ENCODE results near the gene KLHL35.

GRCh38 chr11:75375626-75376025 lies 57.4 kb downstream of the KLHL35 start:
- TF ChIP-seq, protein P1, sequence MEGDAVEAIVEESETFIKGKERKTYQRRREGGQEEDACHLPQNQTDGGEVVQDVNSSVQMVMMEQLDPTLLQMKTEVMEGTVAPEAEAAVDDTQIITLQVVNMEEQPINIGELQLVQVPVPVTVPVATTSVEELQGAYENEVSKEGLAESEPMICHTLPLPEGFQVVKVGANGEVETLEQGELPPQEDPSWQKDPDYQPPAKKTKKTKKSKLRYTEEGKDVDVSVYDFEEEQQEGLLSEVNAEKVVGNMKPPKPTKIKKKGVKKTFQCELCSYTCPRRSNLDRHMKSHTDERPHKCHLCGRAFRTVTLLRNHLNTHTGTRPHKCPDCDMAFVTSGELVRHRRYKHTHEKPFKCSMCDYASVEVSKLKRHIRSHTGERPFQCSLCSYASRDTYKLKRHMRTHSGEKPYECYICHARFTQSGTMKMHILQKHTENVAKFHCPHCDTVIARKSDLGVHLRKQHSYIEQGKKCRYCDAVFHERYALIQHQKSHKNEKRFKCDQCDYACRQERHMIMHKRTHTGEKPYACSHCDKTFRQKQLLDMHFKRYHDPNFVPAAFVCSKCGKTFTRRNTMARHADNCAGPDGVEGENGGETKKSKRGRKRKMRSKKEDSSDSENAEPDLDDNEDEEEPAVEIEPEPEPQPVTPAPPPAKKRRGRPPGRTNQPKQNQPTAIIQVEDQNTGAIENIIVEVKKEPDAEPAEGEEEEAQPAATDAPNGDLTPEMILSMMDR (IDR thresholded peaks at IDR 0.05; ENCODE audit: insufficient read depth, low read length, poor library complexity, severe bottlenecking), result no peak
- TF ChIP-seq EZH2phosphoT487 (conservative IDR thresholded peaks at IDR 0.05; ENCODE audit: low read length), result no peak

Data from SU-DHL-6 (cell line).